Forelimb muscle (tissue), 1 donor: Measurements from ENCODE around the gene MAPK9. TPM values are rescaled to one million over a fixed set of nuclear protein-coding genes. Genes with fewer than 3 reads are reported as not detected.
"Not testable (repeated sequence)": the region's sequence is repeated elsewhere in the genome, so short reads cannot be mapped to it uniquely, and the experiment has no call there.

ENCODE experiments used
- DNase-seq: peaks from one replicate; pipeline ENCODE4 v3.0.0-alpha.2; 2013; ENCODE audit warnings: low read depth
- polyA plus RNA-seq: library from polyadenylated mRNA; unstranded; fragments of 120-200 nt; gene quantifications from one replicate; pipeline ENCODE4 v1.2.1, GENCODE V29; 2013; ENCODE audit not compliant: insufficient read length

Gene MAPK9
- polyA plus RNA-seq, 1 donor, result 31.0 TPM

DNA sequence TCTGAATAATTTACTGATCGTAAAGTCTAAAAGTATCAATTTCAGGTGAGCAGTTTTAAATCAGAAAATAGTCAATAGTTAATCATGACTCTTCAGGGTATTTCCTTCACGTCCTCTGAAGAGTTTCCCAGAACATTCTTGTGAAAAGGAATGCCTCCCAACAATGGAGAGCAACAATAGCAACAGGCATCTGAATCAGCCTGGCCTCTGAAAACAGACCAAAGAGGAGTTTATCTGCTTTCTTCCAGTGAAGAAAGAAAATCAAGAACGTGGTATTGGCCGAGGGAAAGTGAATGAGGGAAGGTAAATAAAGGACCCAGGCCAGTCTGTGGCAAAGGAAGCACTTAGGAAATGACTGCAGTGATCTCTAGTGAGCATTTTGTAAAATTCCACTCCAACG, 56.8 kb downstream of the MAPK9 start:
- DNase-seq, result no peak

DNA sequence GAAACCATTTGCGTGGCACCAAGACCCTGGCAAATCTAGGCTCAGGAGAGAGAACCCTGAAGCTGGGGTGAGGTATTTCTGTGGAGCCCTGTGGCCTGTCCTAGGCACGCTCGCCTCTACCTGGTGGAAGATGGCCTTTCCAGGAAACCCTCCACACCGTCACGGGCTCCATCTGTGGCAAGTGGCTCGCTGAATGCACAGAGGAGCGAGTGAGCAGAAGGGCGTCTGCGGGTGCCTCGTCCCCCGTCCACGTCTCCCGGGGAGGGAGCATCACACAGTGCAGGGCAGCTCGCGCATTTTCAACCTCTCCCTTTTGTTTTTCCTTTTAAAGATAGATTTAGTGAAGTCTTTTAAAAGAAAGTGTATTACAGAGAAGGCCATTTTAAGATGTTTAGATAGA, 57.6 kb downstream of the MAPK9 start:
- no peak for DNase-seq

DNA sequence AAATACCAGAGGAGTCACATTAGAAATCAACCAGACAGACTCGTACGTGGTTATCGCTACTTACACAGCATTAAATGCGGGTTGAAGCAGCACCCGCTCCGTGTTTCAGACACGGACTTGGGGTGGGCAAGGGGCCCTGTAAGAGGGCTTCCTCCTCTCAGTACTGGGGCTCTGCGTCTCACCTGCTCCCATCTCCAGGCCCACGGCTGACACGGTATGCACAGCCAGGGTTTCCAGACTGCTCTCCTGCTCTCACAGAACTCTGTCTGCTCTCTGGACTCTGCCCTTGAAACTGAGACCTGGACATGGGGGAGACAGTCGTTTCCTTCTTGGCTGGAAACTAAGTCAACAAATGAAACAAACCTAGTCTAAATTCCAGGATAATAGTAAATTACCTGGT, 58.2 kb downstream of the MAPK9 start:
- DNase-seq, result no peak

DNA sequence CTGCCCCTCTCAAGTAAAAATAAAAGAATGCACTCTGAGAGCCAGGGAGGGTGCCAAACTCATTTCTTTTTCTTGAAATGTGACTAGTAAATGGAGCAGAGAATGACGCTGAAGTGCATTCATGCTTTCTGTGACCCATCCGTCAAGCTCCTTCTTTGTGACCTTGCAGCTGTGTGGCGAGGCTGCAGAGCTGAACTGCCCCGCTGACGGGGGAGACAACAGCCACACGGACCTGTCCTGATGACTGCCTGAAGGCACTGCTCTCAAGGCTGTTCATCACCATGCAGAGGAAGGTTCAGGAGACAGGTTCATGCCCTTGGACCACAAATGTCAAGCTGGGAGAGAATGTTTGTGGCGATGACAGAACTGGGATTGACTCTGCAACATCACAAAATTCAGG, 61.9 kb downstream of the MAPK9 start:
- no peak for DNase-seq

- no peak for DNase-seq
These were observed 69.8 kb downstream of the MAPK9 start for GRCh38 chr5:180222056-180222455.

- no peak for DNase-seq
These were observed 74.1 kb downstream of the MAPK9 start for GRCh38 chr5:180217797-180218196.

DNA sequence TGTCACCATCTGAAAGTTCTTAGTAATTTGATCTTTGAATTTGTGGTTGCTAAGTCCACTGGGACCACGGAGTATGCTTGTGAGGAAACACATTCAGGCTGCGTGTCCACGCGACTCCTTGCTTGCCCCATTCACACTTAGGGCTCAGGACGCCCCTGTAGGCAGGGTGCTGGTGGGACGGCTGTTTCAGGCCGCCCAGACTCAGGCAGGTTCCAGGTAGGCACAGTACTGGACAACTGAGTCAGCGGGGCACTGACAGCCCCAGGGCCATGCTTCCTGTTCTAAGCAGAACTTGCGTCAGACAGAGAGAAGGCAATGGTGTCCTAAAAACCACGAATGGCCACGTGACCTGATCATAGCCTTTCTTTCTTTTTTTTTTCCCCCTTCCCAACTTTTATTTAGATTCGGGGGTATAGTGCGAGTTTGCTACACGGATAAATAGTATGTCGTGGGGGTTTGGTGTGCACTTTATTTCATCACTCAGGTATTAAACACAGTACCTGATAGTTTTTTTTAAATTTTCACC, 75.2 kb downstream of the MAPK9 start:
- no peak for DNase-seq

DNA sequence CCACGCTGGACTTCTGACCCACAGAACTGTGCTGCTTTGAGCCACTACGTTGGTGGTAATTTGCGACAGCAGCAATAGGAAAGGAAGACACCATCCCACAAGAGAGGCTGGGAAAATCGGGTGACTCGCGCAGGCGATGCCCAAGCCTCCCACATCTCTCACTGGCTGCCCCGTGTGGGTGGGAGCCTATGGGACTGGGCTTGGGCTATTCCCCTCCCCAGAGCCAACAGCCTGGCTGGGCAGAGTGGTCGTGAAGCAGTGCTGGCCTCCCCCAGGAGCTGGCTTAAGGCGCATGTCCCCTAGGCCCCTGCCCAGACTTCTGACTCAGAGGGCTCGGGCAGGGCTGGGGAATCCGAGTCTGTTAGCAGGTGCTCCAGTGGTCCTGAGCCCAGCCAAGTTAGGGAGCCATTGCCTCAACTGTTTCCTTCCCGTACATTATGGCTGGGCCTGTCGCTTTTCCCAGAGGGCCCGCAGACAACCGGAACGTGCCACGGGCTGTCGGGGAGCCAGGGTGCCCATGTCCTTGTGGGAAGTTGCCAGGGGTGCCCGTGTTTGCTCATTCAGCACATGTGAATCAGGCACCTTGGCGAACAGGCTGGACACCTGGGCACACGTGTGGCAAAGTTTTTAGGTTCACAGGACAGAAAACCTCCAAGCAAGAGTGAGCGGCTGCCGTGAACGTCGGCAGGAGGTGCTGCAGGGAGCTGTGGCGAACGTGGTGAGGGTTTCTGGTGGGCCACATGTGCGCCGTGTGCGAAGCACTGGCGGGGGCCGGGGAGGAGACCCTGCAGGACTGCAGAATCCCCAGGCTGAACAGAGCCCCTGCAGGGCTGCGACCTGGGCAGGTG, 75.9 kb downstream of the MAPK9 start:
- no peak for DNase-seq

- DNase-seq, result no peak
These were observed 76.8 kb downstream of the MAPK9 start for GRCh38 chr5:180214870-180215770.

GRCh38 chr5:180213657-180214207, 78.2 kb downstream of the MAPK9 start:
- no peak for DNase-seq

DNA sequence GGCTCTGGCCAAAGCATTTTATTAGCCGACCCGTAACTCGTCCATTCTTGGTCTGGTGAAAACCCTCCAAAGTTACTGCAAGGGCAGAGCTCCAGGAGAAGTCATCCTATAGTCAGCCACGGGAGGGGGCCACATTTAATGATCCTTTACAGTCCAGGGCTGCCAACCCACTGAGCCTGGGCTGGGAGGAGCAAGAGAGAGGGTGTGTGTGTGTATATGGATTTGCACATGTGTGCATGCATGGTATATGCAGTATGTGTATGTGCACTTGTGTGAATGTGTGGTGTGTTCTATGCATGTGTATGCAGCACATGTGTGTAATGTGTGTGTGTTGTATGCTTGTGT, 78.7 kb downstream of the MAPK9 start:
- DNase-seq, result no peak

DNA sequence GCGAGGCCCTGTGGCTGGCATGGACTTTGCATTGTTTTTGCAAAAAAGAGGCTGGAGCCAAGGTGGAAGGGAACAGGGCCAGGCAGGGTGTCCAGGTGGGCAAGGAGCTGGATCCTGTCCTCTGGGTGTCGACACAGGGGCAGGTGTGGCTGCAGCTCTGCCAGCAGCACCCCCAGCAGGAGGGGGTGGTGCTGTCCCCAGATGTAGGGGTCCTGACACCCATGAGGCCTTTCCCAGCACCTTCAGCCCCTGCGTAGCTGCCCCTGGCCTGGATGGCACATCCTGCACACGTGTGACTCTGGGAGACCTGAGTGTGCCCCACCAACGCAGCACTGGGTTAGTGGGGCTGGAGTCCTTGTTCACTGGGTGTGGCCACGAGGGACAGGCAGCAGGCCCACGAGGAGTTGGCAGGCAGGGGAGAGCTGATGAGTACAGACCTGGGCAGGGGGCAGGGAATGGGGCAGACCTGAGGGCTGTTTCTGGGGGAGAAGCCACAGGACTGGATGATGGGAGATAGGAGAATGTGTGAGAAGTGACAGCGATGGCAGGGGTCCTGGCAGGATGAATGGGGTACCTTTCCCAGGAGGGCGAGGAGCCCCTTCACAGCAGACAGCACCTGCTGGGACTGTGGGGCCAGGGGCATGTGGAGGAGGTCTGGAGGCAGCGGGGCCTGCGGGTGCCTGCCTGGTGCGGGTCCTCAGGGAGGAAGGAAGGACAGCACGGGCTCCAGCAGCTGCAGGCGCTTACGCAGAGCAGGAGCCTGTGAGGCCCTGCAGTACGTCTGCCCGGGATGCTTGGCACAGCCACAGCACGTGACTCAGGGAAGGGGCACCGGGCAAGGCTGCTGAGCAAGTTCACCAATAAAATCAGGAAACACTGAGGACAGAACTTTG, 79.3 kb downstream of the MAPK9 start:
- no peak for DNase-seq

DNA sequence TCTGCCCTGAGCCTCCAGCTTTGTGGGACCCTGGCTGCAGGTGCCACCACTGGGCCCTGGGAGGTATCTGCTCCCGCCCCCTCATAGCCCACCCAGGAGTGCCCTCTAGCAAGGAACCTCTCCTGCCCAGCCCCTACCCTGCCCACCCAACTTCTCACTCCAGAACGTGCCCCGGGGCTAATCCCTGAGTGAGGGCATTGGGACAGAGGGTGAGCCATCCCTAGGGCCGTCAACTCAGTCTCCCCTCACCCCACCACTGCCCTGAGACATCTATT, 80.2 kb downstream of the MAPK9 start:
- no peak for DNase-seq

DNA sequence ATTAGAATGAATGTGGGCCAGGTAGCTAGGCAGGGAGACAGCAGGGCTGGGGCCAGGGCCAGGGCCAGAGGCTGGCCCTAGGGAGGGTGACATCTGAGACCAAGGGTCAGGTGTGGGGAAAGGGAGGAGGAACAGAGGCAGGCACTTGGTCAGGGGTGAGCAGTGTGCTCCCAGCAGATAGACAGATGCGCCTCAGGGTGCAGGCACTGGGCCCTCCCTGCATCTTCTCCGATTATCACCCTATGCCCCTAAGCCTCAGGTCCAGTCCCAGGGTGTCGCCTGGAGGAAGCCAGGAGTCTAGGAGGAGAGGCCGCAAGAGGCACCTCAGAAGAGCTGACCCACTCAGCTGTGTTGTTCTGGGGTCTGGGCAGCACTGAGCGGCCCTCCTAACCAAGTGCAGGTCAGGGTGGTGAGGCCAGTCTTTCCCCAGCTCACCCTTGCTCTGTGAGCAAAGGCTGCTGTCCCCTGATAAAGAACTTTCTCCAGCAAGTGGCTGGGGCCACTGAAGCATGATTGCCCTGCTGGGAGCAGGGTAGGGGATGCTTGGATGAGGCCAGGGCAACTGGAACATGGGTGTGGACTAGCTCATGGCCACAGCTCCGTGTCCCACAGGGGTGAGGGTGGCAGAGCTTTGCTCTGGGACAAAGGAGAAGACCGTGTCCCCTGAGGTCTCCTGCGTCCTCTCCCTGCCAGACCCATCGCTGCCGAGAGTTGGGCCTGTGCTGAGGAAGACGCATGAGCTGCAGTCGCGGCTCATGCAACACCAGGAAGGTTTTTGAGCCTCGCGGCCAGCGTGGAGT, 80.7 kb downstream of the MAPK9 start:
- no peak for DNase-seq

GRCh38 chr5:180210077-180210476, 81.8 kb downstream of the MAPK9 start:
- not testable (repeated sequence) for DNase-seq

GRCh38 chr5:180209137-180209581, 82.7 kb downstream of the MAPK9 start, which contains the start of gene RASGEF1C:
Gene RASGEF1C, minus strand, starts transcription at chr5:180209211. Its CDS starts 71,159 bp downstream, at chr5:180138052.
- peak; percentile 17 for DNase-seq

- no peak for DNase-seq
These were observed 83.3 kb downstream of the MAPK9 start for GRCh38 chr5:180208435-180209081.

DNA sequence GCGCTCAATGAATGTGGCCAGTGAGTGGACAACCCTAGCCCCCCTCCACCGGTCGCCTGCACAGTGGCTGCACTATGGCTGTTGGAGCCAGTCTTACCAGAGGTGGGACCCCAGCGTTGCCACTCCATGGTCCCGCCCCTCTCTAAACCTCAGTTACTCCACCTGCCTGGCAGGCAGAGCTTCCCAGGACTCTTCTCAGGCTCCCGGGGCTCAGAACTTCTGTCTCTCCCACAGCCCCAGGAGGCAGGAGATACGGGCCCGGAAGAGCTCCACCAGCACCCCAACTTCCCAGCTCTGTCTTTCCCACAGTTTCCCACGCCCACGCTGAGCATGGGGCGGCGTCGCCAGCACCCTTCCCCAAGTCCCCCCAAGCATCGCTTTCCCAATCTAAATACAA, 83.8 kb downstream of the MAPK9 start:
- DNase-seq, result no peak

DNA sequence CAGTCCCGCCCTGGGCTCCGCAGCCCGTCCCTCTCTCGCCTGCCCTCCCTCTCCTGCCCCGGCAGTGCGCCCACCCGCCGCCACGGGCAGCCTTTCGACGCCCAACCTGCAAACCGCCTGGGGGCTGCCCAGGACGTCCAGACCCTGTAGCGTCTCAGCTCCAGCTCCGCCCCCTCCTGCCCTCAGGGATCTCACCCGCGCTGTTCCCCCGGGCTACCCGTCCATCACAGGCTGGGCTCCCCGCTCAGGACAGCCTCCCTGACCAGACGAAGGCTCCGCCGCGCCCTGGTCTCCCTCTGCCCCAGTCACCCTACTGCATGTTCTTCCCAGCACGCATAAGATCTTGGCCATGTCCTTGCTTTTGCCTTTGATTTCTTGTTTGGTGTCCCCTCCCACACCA, 84.3 kb downstream of the MAPK9 start:
- no peak for DNase-seq

DNA sequence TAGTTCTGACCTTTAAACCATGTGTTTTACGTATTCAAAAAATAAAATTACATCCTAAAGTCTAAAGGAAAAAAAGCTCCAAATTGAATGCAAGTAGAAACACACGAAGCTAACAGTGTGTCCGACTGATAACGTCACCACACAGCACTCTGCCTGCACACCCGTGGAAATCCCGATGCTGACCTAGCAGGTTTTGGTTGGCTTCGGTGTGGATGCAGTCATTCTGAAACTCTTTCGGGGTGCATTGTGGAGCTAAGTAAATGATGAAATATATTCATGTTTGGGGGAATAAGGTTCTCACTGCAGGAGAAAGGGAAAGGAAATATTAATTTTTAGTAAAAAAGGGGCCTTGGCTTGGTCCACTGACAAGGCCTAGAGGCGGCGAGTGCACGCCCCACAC, 84.9 kb downstream of the MAPK9 start:
- no peak for DNase-seq
